Transverse colon (tissue), 4 donors: ENCODE results near the gene NEMP2. TPM values are rescaled to one million over a fixed set of nuclear protein-coding genes. Genes with fewer than 3 reads are reported as not detected.

Experiments used
- DNase-seq: peaks from one replicate; pipeline ENCODE4 v3.0.0-alpha.2; 2019
- H3K27ac ChIP-seq, 4 donors: fragments of 200-600 bp; sonication (generic); 2 replicates each; pipeline ENCODE4 v1.5.1; 2016 to 2018; ENCODE audit warnings: inconsistent platforms in 4 of 4
- H3K27me3 ChIP-seq: fragments of 200-600 bp; sonication (generic); 2 replicates; pipeline ENCODE4 v1.5.1; 2017; ENCODE audit warnings: inconsistent platforms
- H3K36me3 ChIP-seq, 4 donors: fragments of 200-600 bp; sonication (generic); 2 replicates each; pipeline ENCODE4 v1.5.1; 2017 to 2019; ENCODE audit warnings: inconsistent platforms in 4 of 4
- H3K4me1 ChIP-seq, 4 donors: fragments of 200-600 bp; sonication (generic); 2 replicates each; pipeline ENCODE4 v1.5.1; 2017 to 2020; ENCODE audit warnings: inconsistent platforms in 4 of 4
- H3K4me3 ChIP-seq, 4 donors: fragments of 200-600 bp; sonication (generic); 1 replicate in 1 of 4; 2 replicates in 3 of 4; pipeline versions ENCODE4 v1.5.1 to v1.6.1; 2017 to 2019; ENCODE audit warnings: inconsistent platforms in 4 of 4
- H3K9me3 ChIP-seq, 2 donors: fragments of 200-600 bp; sonication (generic); 2 replicates each; pipeline ENCODE4 v1.5.1; 2017 to 2019; ENCODE audit warnings: inconsistent platforms in 2 of 2
- CTCF ChIP-seq, 5 experiments: fragments of 200-600 bp in 3 of 5; fragments of 450-650 bp in 2 of 5; sonication (generic) in 3 of 5; IDR thresholded peaks; 1 replicate in 2 of 5; 2 replicates in 3 of 5; pipeline ENCODE4 v1.5.1; 2016 to 2017; ENCODE audit warnings: antibody characterized with exemption in 5 of 5, inconsistent platforms in 3 of 5, mild to moderate bottlenecking in 2 of 5, moderate library complexity in 1 of 5
- EP300 ChIP-seq: sonication (generic); formaldehyde crosslinking; IDR thresholded peaks from one replicate; pipeline ENCODE4 v1.6.1; 2017; ENCODE audit warnings: antibody characterized with exemption, low read depth
- POLR2A ChIP-seq: fragments of 450-650 bp; IDR thresholded peaks from one replicate; pipeline ENCODE4 v1.6.1; 2016; ENCODE audit warnings: antibody characterized with exemption, mild to moderate bottlenecking, moderate library complexity
- POLR2AphosphoS5 ChIP-seq, 3 donors: sonication (generic); formaldehyde crosslinking; IDR thresholded peaks; one replicate each; pipeline ENCODE4 v1.6.1; 2016; ENCODE audit warnings: antibody characterized with exemption in 3 of 3
- WGBS, 2 donors: methylation state at CpG; one replicate each; pipeline ENCODE4 v1.1.5; 2018; ENCODE audit warnings: low coverage in 1 of 2; 5-methylcytosine and 5-hydroxymethylcytosine counted together
- in situ Hi-C, 4 donors: fragments of 200-750 bp; cut with MboI; loops; one replicate each; pipeline versions ENCODE4 v1.15.0 to v1.15.1; 2017; ENCODE audit warnings: low sequenced_read_pairs in 3 of 4, low pct_ligation_motif_present in 1 of 4, low pct_unique_long_range_greater_than_20kb in 1 of 4
- intact Hi-C: fragments of 100-400 bp; cut with DNase I; formaldehyde crosslinking; loops from one replicate; pipeline ENCODE4 v1.15.1; 2023; ENCODE audit warnings: low total_unique reads
- total RNA-seq, 4 donors: library from RNA; depleted of rRNA; stranded (reverse); fragments of >200 nt; gene quantifications; one replicate each; pipeline ENCODE4 v1.1.0, GENCODE V29; 2016

The NEMP2 gene
- total RNA-seq, 4 donors from 2014 or later = 0.20 to 2.4 (median 1.6) TPM; not detected in 1

- H3K4me1 ChIP-seq = peaks cover 37 to 63% (median 45%) of the 10 kb centered on the region in 4 donors
- no peaks in the 10 kb centered on the region for H3K9me3 ChIP-seq
- TF ChIP-seq CTCF (IDR thresholded peaks at IDR 0.05) (no peak), POLR2A (no peak), EP300 (no peak), POLR2AphosphoS5 (IDR thresholded peaks at IDR 0.05) (no peak)
- H3K27me3 ChIP-seq = no peaks in the 10 kb centered on the region
- intact Hi-C loops (no loop called here), in situ Hi-C loops (no loop called here)
- 24 to 26% methylated on average over 5 of the region's 5 CpGs for WGBS, 2 donors
- no peak for DNase-seq
- peak overlapping the region; percentile 76 to 85 (median 82) for H3K27ac ChIP-seq
- no peak overlapping the region for H3K4me3 ChIP-seq
- peaks cover 0 to 7% (median 0%) of the 10 kb centered on the region in 4 donors for H3K36me3 ChIP-seq
Observed at GRCh38 chr2:190467575-190468083, 66.9 kb downstream of the NEMP2 start.

- no peak for DNase-seq
- peak overlapping the region; percentile 76 to 85 (median 82) for H3K27ac ChIP-seq
- H3K4me1 ChIP-seq = peaks cover 37 to 63% (median 45%) of the 10 kb centered on the region in 4 donors
- in situ Hi-C loops (no loop called here), intact Hi-C loops (no loop called here)
- peaks cover 0 to 7% (median 0%) of the 10 kb centered on the region in 4 donors for H3K36me3 ChIP-seq
- no peaks in the 10 kb centered on the region for H3K27me3 ChIP-seq
- no peak for TF ChIP-seq CTCF (IDR thresholded peaks at IDR 0.05)
- TF ChIP-seq POLR2A = no peak
- 57 to 75% methylated on average over 1 to 5 of the region's 5 CpGs for WGBS, 2 donors
- no peak overlapping the region for H3K4me3 ChIP-seq
- no peaks in the 10 kb centered on the region for H3K9me3 ChIP-seq
Observed at GRCh38 chr2:190466819-190467446, 67.6 kb downstream of the NEMP2 start.

- TF ChIP-seq POLR2AphosphoS5 (IDR thresholded peaks at IDR 0.05) = no peak
- TF ChIP-seq POLR2A = no peak
- no peak for TF ChIP-seq CTCF (IDR thresholded peaks at IDR 0.05)
- no peak for TF ChIP-seq EP300
- H3K4me1 ChIP-seq = peaks cover 33 to 56% (median 40%) of the 10 kb centered on the region in 4 donors
- no peak overlapping the region for H3K4me3 ChIP-seq
- H3K36me3 ChIP-seq = no peaks in the 10 kb centered on the region
- no peaks in the 10 kb centered on the region for H3K9me3 ChIP-seq
- intact Hi-C loops = no loop called here
- peak overlapping the region in 3 of 4 donors; percentile 26 to 80 (median 41) for H3K27ac ChIP-seq
- no peaks in the 10 kb centered on the region for H3K27me3 ChIP-seq
- no peak for DNase-seq
- 31% methylated on average over 2 of the region's 2 CpGs for WGBS, 2 donors
- in situ Hi-C loops = no loop called here
Observed at GRCh38 chr2:190465060-190465459, 69.5 kb downstream of the NEMP2 start.

GRCh38 chr2:190462611-190463010 lies 71.9 kb downstream of the NEMP2 start:
- H3K36me3 ChIP-seq = no peaks in the 10 kb centered on the region
- 95 to 100% methylated on average over 1 of the region's 1 CpG for WGBS, 2 donors
- H3K4me3 ChIP-seq = no peak overlapping the region
- intact Hi-C loops (no loop called here), in situ Hi-C loops (no loop called here)
- DNase-seq = no peak
- H3K27me3 ChIP-seq = no peaks in the 10 kb centered on the region
- H3K27ac ChIP-seq = no peak overlapping the region
- H3K9me3 ChIP-seq = no peaks in the 10 kb centered on the region
- peaks cover 10 to 32% (median 16%) of the 10 kb centered on the region in 4 donors for H3K4me1 ChIP-seq
- TF ChIP-seq POLR2A (no peak), CTCF (IDR thresholded peaks at IDR 0.05) (no peak), POLR2AphosphoS5 (IDR thresholded peaks at IDR 0.05) (no peak), EP300 (no peak)
